GM12872 (cell line): ENCODE results near the gene COL6A3.

ENCODE experiments used
- CTCF ChIP-seq: IDR thresholded peaks from 3 replicates; pipeline ENCODE4 v1.5.1; 2011; ENCODE audit warnings: low read depth, mild to moderate bottlenecking, low read length, moderate library complexity; ENCODE audit not compliant: insufficient read depth

Gene COL6A3

GRCh38 chr2:237405006-237405559 lies 8.9 kb downstream of the COL6A3 start:
- no peak for TF ChIP-seq CTCF

DNA sequence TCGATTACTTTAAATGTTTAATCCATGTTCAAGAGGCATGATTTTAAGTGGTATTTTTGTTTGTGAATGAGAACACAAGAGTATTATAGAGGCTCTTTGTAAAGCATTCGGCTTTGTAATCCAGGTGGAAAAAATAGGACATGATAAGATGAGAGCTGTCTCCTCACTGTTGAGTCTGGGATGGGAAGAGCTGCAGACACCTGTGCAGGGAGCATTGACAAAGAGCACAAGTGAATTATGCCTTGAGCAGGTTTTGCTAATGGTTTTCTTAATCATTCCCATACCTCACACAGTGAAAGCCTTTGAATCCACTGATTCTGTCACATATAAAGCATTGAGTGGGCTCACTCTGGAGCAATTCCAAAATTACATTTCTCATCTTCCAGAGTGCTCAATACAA lies 9.6 kb downstream of the COL6A3 start:
- TF ChIP-seq CTCF, result no peak

- no peak for TF ChIP-seq CTCF
Observed at GRCh38 chr2:237403024-237403882, 10.7 kb downstream of the COL6A3 start.

DNA sequence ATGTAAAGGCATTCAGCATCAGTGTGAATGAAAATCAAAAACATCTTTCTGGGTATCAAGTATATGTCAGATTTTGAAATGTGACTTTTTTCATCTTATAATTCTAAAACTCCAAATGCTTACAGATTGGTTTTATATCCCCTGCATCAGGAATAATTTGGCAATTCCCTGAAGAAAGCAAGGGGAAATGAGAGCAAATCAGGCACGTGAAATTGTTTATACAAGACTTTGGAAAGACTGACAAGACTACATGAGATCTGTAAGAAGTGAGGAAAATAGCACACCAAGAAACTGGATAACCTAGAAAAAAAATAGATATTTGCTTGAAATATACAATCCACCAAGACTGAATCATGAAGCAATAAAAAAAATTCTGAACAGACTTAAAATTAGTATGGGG lies 13.8 kb downstream of the COL6A3 start:
- TF ChIP-seq CTCF, result no peak

GRCh38 chr2:237397072-237397471 lies 16.9 kb downstream of the COL6A3 start:
- TF ChIP-seq CTCF, result no peak

DNA sequence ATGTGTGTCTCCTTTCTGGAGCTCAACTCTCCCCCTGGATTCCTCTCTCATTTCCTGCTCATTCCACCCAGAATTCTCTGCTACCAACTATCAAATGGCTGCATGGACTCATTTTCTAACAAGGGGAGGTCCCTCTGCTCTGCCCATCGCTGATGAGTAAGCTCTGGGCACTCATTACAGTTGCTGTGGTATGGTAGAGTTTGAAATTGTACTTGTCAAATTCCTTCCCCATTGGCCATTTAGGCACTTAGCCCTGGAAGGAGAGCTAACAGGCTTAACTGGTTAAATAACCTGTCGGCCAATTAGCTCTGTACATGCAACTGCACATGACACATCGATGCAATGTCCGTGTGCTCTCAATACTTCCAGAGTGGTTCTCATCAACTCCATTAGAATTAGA lies 20.4 kb downstream of the COL6A3 start:
- no peak for TF ChIP-seq CTCF

DNA sequence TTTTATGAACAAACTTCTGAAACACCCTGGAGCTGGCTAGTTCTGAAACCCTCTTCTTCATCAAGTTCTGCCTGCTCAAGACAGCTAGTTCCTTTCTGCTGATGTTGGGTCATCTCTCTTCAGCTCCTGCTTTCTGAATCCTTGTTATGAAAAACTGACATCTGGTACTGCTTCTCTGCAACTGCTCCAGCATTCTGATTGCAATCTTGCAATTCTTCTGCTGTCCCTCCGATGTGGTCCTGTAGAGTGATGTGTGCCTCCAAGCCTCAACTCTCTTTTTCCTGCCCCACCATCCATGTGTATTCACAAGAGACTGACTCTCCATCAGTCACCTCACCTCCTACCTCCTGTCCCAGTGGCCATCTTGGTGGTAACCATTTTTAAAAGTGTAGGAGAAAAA lies 21.8 kb downstream of the COL6A3 start:
- no peak for TF ChIP-seq CTCF
